ENCODE results near the gene PRRC1. TPM values are rescaled to one million over a fixed set of nuclear protein-coding genes. Genes with fewer than 3 reads are reported as not detected.

The PRRC1 gene
- total RNA-seq, 1 donor from 2014 or later = 26.5 TPM

DNA sequence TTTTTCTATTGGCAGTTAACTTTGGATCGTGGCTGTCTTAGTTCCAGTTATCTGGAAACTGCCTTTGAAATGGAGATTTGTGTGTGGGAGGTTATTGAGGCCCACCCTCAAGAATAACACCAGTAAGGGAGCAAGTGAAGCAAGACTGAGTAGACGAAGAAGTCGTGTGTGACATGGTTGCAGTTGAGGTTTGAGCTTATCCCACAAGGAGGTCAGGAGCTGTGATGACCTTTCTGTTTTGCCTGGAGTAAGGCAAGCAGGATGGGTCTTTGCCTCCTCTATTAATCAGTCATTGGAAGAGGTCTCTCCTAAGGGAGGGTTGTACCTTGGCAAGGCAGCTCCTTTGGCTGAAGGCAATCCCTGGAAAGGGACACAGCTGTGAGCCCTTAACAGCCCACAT is 81.9 kb downstream of the PRRC1 start:
- intact Hi-C loops (cut with DNase I) = no loop called here
- no peak for DNase-seq (ENCODE audit: low spot score)

DNA sequence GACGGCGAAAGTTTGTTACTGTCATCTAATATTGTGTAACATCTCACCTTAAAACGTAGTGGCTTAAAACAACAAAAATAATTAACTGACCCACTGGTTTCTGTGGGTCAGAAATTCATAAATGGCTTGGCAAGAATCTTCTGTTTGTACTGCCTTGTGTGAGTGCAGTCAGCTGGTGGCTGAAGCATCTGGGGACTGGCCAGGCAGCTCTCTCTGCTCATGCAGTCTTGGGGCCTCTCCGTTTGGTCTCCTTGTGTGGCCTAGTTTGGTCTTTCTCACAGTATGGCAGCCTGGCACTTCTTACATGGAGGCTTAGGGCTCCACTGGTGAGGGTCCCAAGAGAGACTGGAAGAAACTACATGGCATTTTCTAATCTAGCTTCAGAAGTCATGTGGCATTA is 82.4 kb downstream of the PRRC1 start:
- intact Hi-C loops (cut with DNase I) = no loop called here
- no peak for DNase-seq (ENCODE audit: low spot score)

DNA sequence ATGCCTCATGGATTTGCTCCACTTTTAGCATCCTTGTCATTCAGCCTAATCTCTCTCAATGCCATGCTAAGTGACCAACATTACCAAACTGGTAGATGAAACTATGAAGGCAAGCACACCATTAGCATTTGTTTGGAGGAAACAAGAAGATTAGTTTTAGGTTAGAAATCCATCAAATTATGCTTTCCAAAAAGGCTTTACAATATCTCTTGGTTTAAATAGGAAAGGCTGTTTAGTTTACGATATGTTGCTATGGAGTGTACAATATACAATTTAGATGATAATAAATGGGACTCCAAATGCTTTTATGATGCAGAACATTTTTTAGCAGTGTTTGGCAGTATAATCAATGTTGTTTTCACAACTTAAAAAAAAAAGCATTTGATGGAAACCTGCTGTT is 83.7 kb downstream of the PRRC1 start:
- no peak for DNase-seq (ENCODE audit: low spot score)
- intact Hi-C loops (cut with DNase I) = no loop called here

DNA sequence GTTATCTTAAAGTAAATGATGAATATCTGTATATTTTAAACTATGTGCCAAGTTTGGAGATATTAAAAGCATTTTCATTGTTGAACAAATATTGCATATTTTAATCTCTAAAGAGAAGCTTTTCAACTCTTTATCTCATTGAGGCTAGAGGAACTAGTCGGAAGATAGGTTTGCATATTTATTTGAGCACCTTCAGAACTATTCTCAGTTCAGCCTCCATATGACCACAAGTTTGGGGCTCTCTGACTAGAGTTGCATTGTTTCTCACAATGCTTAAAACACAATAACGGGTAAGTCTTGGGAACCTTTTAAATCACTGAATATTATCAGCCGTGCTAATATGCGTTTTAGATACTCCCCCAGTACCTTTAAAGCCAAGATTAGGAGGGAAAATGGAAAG is 84.2 kb downstream of the PRRC1 start:
- intact Hi-C loops (cut with DNase I) = no loop called here
- DNase-seq (ENCODE audit: low spot score) = no peak

DNA sequence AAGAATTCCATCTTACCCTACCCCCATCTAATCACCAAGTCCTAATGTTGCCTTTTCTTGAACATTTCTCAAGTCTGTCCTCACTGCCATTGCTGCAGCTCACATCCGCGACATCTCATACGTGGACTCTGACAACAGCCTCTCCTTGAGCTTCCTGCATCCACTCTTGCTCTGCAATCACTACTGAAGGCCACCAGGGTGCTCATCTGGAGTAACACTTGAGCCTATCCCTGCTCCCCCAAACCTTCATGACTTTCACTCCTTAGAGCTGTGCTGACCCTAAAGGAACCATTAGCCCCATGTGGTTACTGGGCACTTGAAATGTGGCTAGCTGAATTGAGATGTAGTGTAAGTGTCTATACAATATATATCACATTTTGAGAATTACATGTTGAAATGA is 85.0 kb downstream of the PRRC1 start:
- intact Hi-C loops (cut with DNase I) = no loop called here
- DNase-seq (ENCODE audit: low spot score) = no peak

DNA sequence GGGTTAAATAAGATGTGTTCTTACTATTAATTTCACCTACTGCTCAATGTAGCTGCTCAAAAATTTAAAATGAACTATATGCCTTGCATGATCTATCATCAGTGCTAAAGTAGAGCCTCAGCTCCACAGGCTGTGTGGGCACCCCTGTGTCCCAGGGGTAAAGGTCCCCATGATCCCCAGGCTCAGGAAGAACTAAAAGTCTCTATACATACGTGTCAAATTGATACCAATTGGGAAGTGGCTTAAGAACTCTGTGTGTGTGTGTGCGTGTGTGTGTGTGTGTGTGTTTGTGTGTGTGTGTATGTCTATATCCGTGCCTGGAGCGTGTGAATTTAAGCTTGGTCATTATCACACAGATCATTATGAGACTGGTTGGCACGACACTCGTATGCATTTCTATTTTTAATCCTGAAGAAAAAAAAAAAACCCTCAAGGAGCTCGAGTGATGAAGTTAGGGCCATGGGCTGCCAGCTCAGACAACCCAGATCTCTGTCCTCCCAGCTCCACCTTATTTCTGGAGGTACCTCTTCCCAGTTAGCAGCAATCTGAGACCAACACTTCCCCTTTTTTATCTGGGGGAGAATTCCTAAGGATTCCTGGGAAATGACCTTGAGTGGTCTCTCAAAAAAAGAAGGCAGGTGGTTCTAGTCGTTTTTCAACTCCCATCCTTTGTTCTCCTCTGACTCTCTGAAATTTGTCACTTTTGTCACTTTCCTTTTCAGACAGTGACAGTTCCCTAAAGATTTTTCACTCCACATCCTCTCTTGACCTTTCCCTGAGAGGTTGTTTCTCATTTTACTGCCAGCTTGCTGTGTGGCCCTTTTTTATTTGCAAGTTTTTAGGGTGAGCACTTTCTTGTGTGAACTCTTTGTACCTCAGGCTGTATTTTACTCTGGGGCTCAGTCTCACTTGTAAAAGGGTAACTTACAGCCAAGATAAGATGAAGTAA is 85.7 kb downstream of the PRRC1 start:
- no peak for DNase-seq (ENCODE audit: low spot score)
- intact Hi-C loops (cut with DNase I) = no loop called here

Other genes with a start within 250 kb of the PRRC1 start
- gene MEGF10, start 226.8 kb upstream of the PRRC1 start, total RNA-seq = 0.32 TPM
- gene CTXN3, start 131.4 kb downstream of the PRRC1 start, total RNA-seq = not detected
- not detected for gene CCDC192, start 185.8 kb downstream of the PRRC1 start, total RNA-seq

Data from cardiac septum (tissue), 1 donor.